GM23338 (cell line): ENCODE results near the gene COG1. TPM values are rescaled to one million over a fixed set of nuclear protein-coding genes. Genes with fewer than 3 reads are reported as not detected.

ENCODE experiments used
- ATAC-seq: fragments of 200-7000 bp; cut with Tn5 transposase; 3 replicates; pipeline ENCODE4 v1.9.1; 2020
- DNase-seq: peaks from one replicate; pipeline ENCODE4 v3.0.0-alpha.2; 2015; ENCODE audit warnings: low spot score
- H2AFZ ChIP-seq: fragments of 200-600 bp; sonication (generic); 2 replicates; pipeline ENCODE4 v1.8.0; 2016; ENCODE audit warnings: antibody characterized with exemption, mild to moderate bottlenecking, moderate library complexity
- H3F3A ChIP-seq: fragments of 200-600 bp; sonication (generic); replicated peaks from 2 replicates; pipeline ENCODE4 v1.8.0; 2017; ENCODE audit warnings: antibody characterized with exemption, mixed run types, low read depth
- H3K27ac ChIP-seq: fragments of 200-600 bp; sonication (generic); 2 replicates; pipeline ENCODE4 v1.6.1; 2016; ENCODE audit warnings: low read depth
- H3K27me3 ChIP-seq: fragments of 200-600 bp; sonication (generic); 2 replicates; pipeline ENCODE4 v1.8.0; 2016; ENCODE audit warnings: mild to moderate bottlenecking, mixed run types, moderate library complexity; ENCODE audit not compliant: insufficient read depth
- H3K36me3 ChIP-seq: fragments of 200-600 bp; sonication (generic); 2 replicates; pipeline ENCODE4 v1.8.0; 2016; ENCODE audit warnings: mild to moderate bottlenecking; ENCODE audit not compliant: insufficient read depth
- H3K4me1 ChIP-seq: fragments of 200-600 bp; sonication (generic); 2 replicates; pipeline ENCODE4 v1.8.0; 2016; ENCODE audit warnings: mild to moderate bottlenecking, moderate library complexity; ENCODE audit not compliant: insufficient read depth
- H3K4me2 ChIP-seq: fragments of 200-600 bp; sonication (generic); 2 replicates; pipeline ENCODE4 v1.7.1; 2017; ENCODE audit warnings: mixed run types
- H3K4me3 ChIP-seq: fragments of 200-600 bp; sonication (generic); 2 replicates; pipeline ENCODE4 v1.6.1; 2016; ENCODE audit warnings: mixed run types
- H3K79me2 ChIP-seq: fragments of 200-600 bp; sonication (generic); replicated peaks from 2 replicates; pipeline ENCODE4 v1.8.0; 2017; ENCODE audit warnings: mild to moderate bottlenecking; ENCODE audit not compliant: insufficient read depth
- H3K9me2 ChIP-seq: fragments of 200-600 bp; sonication (generic); 2 replicates; pipeline ENCODE4 v1.8.0; 2017; ENCODE audit not compliant: insufficient read depth
- H4K20me1 ChIP-seq: fragments of 200-600 bp; sonication (generic); replicated peaks from 2 replicates; pipeline ENCODE4 v1.8.0; 2017; ENCODE audit warnings: mild to moderate bottlenecking; ENCODE audit not compliant: insufficient read depth
- H3K27ac Mint-ChIP-seq: 2 replicates; pipeline ENCODE4 v1.8.0; 2020; ENCODE audit warnings: inconsistent platforms, mild to moderate bottlenecking, moderate library complexity, mixed read lengths
- H3K27me3 Mint-ChIP-seq: 3 replicates; pipeline ENCODE4 v1.8.0; 2022; ENCODE audit warnings: low read depth, mild to moderate bottlenecking, moderate library complexity, mixed read lengths, inconsistent platforms; ENCODE audit not compliant: insufficient read depth, poor library complexity
- H3K36me3 Mint-ChIP-seq: 3 replicates; pipeline ENCODE4 v1.8.0; 2021; ENCODE audit warnings: low read depth, mild to moderate bottlenecking, inconsistent platforms, moderate library complexity, mixed read lengths
- H3K4me1 Mint-ChIP-seq: 3 replicates; pipeline ENCODE4 v1.8.0; 2020; ENCODE audit warnings: mild to moderate bottlenecking, inconsistent platforms, mixed read lengths
- H3K4me3 Mint-ChIP-seq: 3 replicates; pipeline ENCODE4 v1.8.0; 2021; ENCODE audit warnings: moderate library complexity, mild to moderate bottlenecking, inconsistent platforms, mixed read lengths
- H3K9me3 Mint-ChIP-seq: 3 replicates; pipeline ENCODE4 v1.8.0; 2020; ENCODE audit warnings: moderate library complexity, mild to moderate bottlenecking, inconsistent platforms, mixed read lengths
- ETS1 ChIP-seq: IDR thresholded peaks from 2 replicates; pipeline ENCODE4 v1.6.1; 2016; ENCODE audit warnings: antibody characterized with exemption
- EZH2 ChIP-seq: fragments of 200-600 bp; sonication (generic); IDR thresholded peaks from one replicate; pipeline ENCODE4 v1.8.0; 2017; ENCODE audit warnings: antibody characterized with exemption, mild to moderate bottlenecking, low read depth; ENCODE audit not compliant: unreplicated experiment
- JUNB ChIP-seq: IDR thresholded peaks from one replicate; pipeline ENCODE4 v1.6.1; 2016; ENCODE audit warnings: antibody characterized with exemption; ENCODE audit not compliant: unreplicated experiment
- POLR2AphosphoS5 ChIP-seq: IDR thresholded peaks from 2 replicates; pipeline ENCODE4 v1.6.1; 2016; ENCODE audit warnings: antibody characterized with exemption, low read depth
- ZNF114 ChIP-seq: fragments of 250-450 bp; sonication (Bioruptor Pico); IDR thresholded peaks from 2 replicates; pipeline ENCODE4 v1.5.0; 2020; ENCODE audit warnings: mild to moderate bottlenecking, moderate library complexity
- ZNF331 ChIP-seq: fragments of 250-450 bp; sonication (Bioruptor Pico); IDR thresholded peaks from 2 replicates; pipeline ENCODE4 v1.5.0; 2020; ENCODE audit warnings: low read depth, mild to moderate bottlenecking, moderate library complexity
- ZNF462 ChIP-seq: fragments of 250-450 bp; sonication (Bioruptor Pico); IDR thresholded peaks from 2 replicates; pipeline ENCODE4 v1.5.0; 2020; ENCODE audit warnings: mild to moderate bottlenecking, moderate library complexity
- polyA plus RNA-seq: library from polyadenylated mRNA; unstranded; fragments of >200 nt; fragmentation: Nextera tagmentation; extraction: Ambion mirVana; gene quantifications from 2 replicates; pipeline ENCODE4 v1.2.1, GENCODE V29; 2016
- total RNA-seq: library from RNA; depleted of rRNA; stranded (reverse); fragments of >200 nt; shearing (Covaris generic); gene quantifications from 2 replicates; pipeline ENCODE4 v1.2.3, GENCODE V29; 2014

The COG1 gene
- total and polyA plus RNA-seq, 2 experiments from 2014 or later = 15.0 to 26.1 TPM

- Mint-ChIP-seq H3K9me3 (no peaks in the 10 kb centered on the region), H3K4me1 (no peaks in the 10 kb centered on the region; the same call in 2 of the 3 replicates), H3K4me3 (no peak overlapping the region), H3K36me3 (peaks cover 5% of the 10 kb centered on the region; the same call in 1 of the 3 replicates), H3K27me3 (no peaks in the 10 kb centered on the region), H3K27ac (no peak overlapping the region)
- no peaks in the 10 kb centered on the region for H3K4me1 ChIP-seq
- H3K4me3 ChIP-seq = no peak overlapping the region
- no peaks in the 10 kb centered on the region for H3K9me2 ChIP-seq
- H3F3A ChIP-seq = no peaks in the 10 kb centered on the region
- peaks cover 3% of the 10 kb centered on the region for H4K20me1 ChIP-seq
- no peak overlapping the region for H3K4me2 ChIP-seq
- no peak for DNase-seq
- no peaks in the 10 kb centered on the region for H3K27me3 ChIP-seq
- H3K79me2 ChIP-seq = 0 out of 2 replicates have a peak, but pooled peaks cover 4% of the 10 kb centered on the region
- ATAC-seq = no peak
- no peaks in the 10 kb centered on the region for H3K36me3 ChIP-seq
- H3K27ac ChIP-seq = no peak overlapping the region
- no peak overlapping the region for H2AFZ ChIP-seq
- no peak for TF ChIP-seq ZNF114 (CRISPR knock-in tag)
- no peak for TF ChIP-seq JUNB
- TF ChIP-seq ZNF331 (CRISPR knock-in tag) = no peak
- no peak for TF ChIP-seq ETS1
- TF ChIP-seq ZNF462 (CRISPR knock-in tag) = no peak
- TF ChIP-seq POLR2AphosphoS5 = no peak
- TF ChIP-seq EZH2 = no peak
Measured at GRCh38 chr17:73182616-73183310, 10.1 kb upstream of the COG1 start.
